Ovary (tissue), 9 donors: ENCODE data around the gene TBC1D22B. TPM values are rescaled to one million over a fixed set of nuclear protein-coding genes. Genes with fewer than 3 reads are reported as not detected.

Source experiments
- DNase-seq, 5 donors: peaks; one replicate each; pipeline ENCODE4 v3.0.0-alpha.2; 2019 to 2020
- H3K27ac ChIP-seq, 2 donors: fragments of 200-600 bp; one replicate each; pipeline versions ENCODE4 v1.5.1 to v1.8.0; 2019 to 2022
- H3K27me3 ChIP-seq: fragments of 200-600 bp; one replicate; pipeline ENCODE4 v1.8.0; 2022
- H3K36me3 ChIP-seq: fragments of 200-600 bp; sonication (generic); one replicate; pipeline ENCODE4 v1.5.1; 2019
- H3K4me1 ChIP-seq: one replicate; pipeline ENCODE4 v1.8.1; 2013; ENCODE audit warnings: mild to moderate bottlenecking, moderate library complexity; ENCODE audit not compliant: insufficient read depth
- H3K4me3 ChIP-seq: fragments of 200-600 bp; sonication (generic); one replicate; pipeline ENCODE4 v1.5.1; 2017
- H3K9me3 ChIP-seq, 2 donors: fragments of 200-600 bp in 1 of 2; sonication (generic) in 1 of 2; one replicate each; pipeline versions ENCODE4 v1.5.1 to v1.8.1; 2013 to 2019; ENCODE audit warnings: mild to moderate bottlenecking in 1 of 2, moderate library complexity in 1 of 2
- CTCF ChIP-seq, 3 donors: fragments of 450-650 bp in 2 of 3; fragments of 200-600 bp in 1 of 3; IDR thresholded peaks; one replicate each; pipeline versions ENCODE4 v1.5.1 to v1.8.0; 2016 to 2022; ENCODE audit warnings: antibody characterized with exemption in 3 of 3, mild to moderate bottlenecking in 1 of 3
- EP300 ChIP-seq: sonication (generic); formaldehyde crosslinking; IDR thresholded peaks from one replicate; pipeline ENCODE4 v1.6.1; 2017; ENCODE audit warnings: antibody characterized with exemption
- POLR2A ChIP-seq: fragments of 450-650 bp; IDR thresholded peaks from one replicate; pipeline ENCODE4 v1.6.1; 2017; ENCODE audit warnings: antibody characterized with exemption, mild to moderate bottlenecking, moderate library complexity
- WGBS, 3 donors: extraction: QIAGEN DNeasy Blood & Tissue Kit in 1 of 3; methylation state at CpG; one replicate each; pipeline versions ENCODE4 v1.1.5 to v1.1.7; 2013 to 2017; 5-methylcytosine and 5-hydroxymethylcytosine counted together
- intact Hi-C, 4 donors: fragments of 100-400 bp; cut with DNase I; formaldehyde crosslinking; loops; one replicate each; pipeline versions ENCODE4 v1.11.0 to v1.15.1; 2022 to 2023
- polyA plus RNA-seq, 2 donors: library from polyadenylated mRNA; stranded (reverse); fragments of 200-250 nt in 1 of 2; fragments of 350-450 nt in 1 of 2; fragmentation: Illumina TruSeq in 1 of 2; extraction: RNeasy Lipid Tissue Mini Kit (QIAGEN cat#74804) in 1 of 2; gene quantifications; one replicate each; pipeline ENCODE4 v1.2.3, GENCODE V29; 2013 to 2014
- small RNA-seq: library from RNA; depleted of rRNA; stranded (forward); fragments of <200 nt; gene quantifications from one replicate; pipeline ENCODE3, GENCODE V24; 2016
- total RNA-seq, 7 donors: library from RNA; depleted of rRNA in 2 of 7; stranded (reverse); fragments of >200 nt in 2 of 7; fragmentation: NEBNext Ultra II Directional in 3 of 7; extraction: Animal tissue kit (Norgen Biotek cat#: 25700) in 3 of 7; gene quantifications; one replicate each; pipeline versions ENCODE4 v1.1.0 to v1.2.4, GENCODE V29; 2016 to 2023
- donor health status: DM: no; HTN: no; CAD: no; lungs with moderate emphysema.
- donor health status: DM: no; HTN: no; CAD: no.
- donor health status: Bipolar disorder and iron deficiency.
- donor health status: DM: yes; HTN: yes; CAD: no.
- donor health status: DM: no; HTN: no; CAD: no.
- donor health status: DM: yes; HTN: yes; CAD: no.

The TBC1D22B gene
- total and polyA plus RNA-seq, 9 donors, result 7.4 to 17.7 (median 12.8) TPM

GRCh38 chr6:37376078-37376743, 118.6 kb downstream of the TBC1D22B start:
- Histone ChIP-seq H3K27ac (no peak overlapping the region), H3K9me3 (no peaks in the 10 kb centered on the region), H3K4me3 (no peak overlapping the region), H3K36me3 (no peaks in the 10 kb centered on the region), H3K27me3 (no peaks in the 10 kb centered on the region), H3K4me1 (no peaks in the 10 kb centered on the region)
- 76 to 81% (median 76%) methylated on average over 4 of the region's 4 CpGs for WGBS, 3 donors
- no peak for TF ChIP-seq CTCF (IDR thresholded peaks at IDR 0.05)
- TF ChIP-seq POLR2A, result no peak
- TF ChIP-seq EP300, result no peak
- no peak for DNase-seq
- intact Hi-C loops, result no loop called here

- WGBS, 3 donors, result 42 to 46% (median 42%) methylated on average over 2 of the region's 2 CpGs
- no peak for TF ChIP-seq EP300
- TF ChIP-seq CTCF (IDR thresholded peaks at IDR 0.05), result peak in 1 of 3 donors; percentile 14
- Histone ChIP-seq H3K4me3 (no peak overlapping the region), H3K27ac (no peak overlapping the region), H3K27me3 (no peaks in the 10 kb centered on the region), H3K4me1 (no peaks in the 10 kb centered on the region), H3K9me3 (no peaks in the 10 kb centered on the region), H3K36me3 (no peaks in the 10 kb centered on the region)
- intact Hi-C loops, result no loop called here
- DNase-seq, result no peak
These were observed 124.0 kb downstream of the TBC1D22B start for GRCh38 chr6:37381579-37381978.

Small RNA genes lying within 50 kb of the gene (small RNA-seq; reads per million reads assigned to genes)
- gene AL096712.1, result not detected
- not detected for gene RN7SL273P

Other genes starting within 250 kb of the TBC1D22B start
- gene PIM1, start 87.6 kb upstream of the TBC1D22B start, total RNA-seq, result 100 to 1,000 TPM in 1 of 7 donors, 10 to 100 TPM in 6; 41.4 to 135 (median 64.9) TPM
- gene PIM1, start 87.6 kb upstream of the TBC1D22B start, polyA plus RNA-seq, result 10 to 100 TPM; 34.2 to 70.0 TPM
- gene TMEM217, start 372 bp downstream of the TBC1D22B start, total RNA-seq, result 1 to 10 TPM in 6 of 7 donors, under 1 TPM in 1; 0.48 to 4.6 (median 1.5) TPM
- 1 to 10 TPM in 1 of 2 donors, under 1 TPM in 1; 0.39 to 3.8 TPM for gene TMEM217, start 372 bp downstream of the TBC1D22B start, polyA plus RNA-seq
- gene RNF8, start 96.2 kb downstream of the TBC1D22B start, total RNA-seq, result 10 to 100 TPM in 6 of 7 donors, 1 to 10 TPM in 1; 10.0 to 19.9 (median 17.6) TPM
- 10 to 100 TPM; 15.3 to 27.1 TPM for gene RNF8, start 96.2 kb downstream of the TBC1D22B start, polyA plus RNA-seq
- gene CMTR1, start 175.4 kb downstream of the TBC1D22B start, total RNA-seq, result 10 to 100 TPM; 18.7 to 45.0 (median 38.4) TPM
- gene CMTR1, start 175.4 kb downstream of the TBC1D22B start, polyA plus RNA-seq, result 10 to 100 TPM; 27.9 to 42.0 TPM
- 10 to 100 TPM in 1 of 7 donors, 1 to 10 TPM in 6; 4.4 to 21.9 (median 8.1) TPM for gene CCDC167, start 242.1 kb downstream of the TBC1D22B start, total RNA-seq
- 10 to 100 TPM; 11.0 to 13.5 TPM for gene CCDC167, start 242.1 kb downstream of the TBC1D22B start, polyA plus RNA-seq